ENCODE results near the gene ARHGAP15. TPM values are rescaled to one million over a fixed set of nuclear protein-coding genes. Genes with fewer than 3 reads are reported as not detected.

Gene ARHGAP15
- polyA plus RNA-seq, 2 donors: 0.69 to 1.1 TPM

- H3K36me3 ChIP-seq (ENCODE audit: control insufficient read depth in 2 of 2, insufficient read depth in 2 of 2, low read length in 1 of 2): no peaks in the 10 kb centered on the region
- H3K9me3 ChIP-seq (ENCODE audit: control insufficient read depth in 2 of 2, insufficient read depth in 1 of 2, low read depth in 1 of 2, low read length in 1 of 2): no peaks in the 10 kb centered on the region
- H3K27ac ChIP-seq (ENCODE audit: low read depth in 2 of 2, low read length in 1 of 2): no peak overlapping the region
- H3K4me3 ChIP-seq (ENCODE audit: low read depth in 1 of 2, low read length in 2 of 2): no peak overlapping the region
- no peaks in the 10 kb centered on the region for H3K4me1 ChIP-seq (ENCODE audit: control insufficient read depth in 2 of 2, insufficient read depth in 2 of 2, low read length in 1 of 2)
- no peaks in the 10 kb centered on the region for H3K27me3 ChIP-seq (ENCODE audit: control insufficient read depth in 1 of 2, insufficient read depth in 2 of 2, low read length in 2 of 2)
These were observed 171.3 kb downstream of the ARHGAP15 start for GRCh38 chr2:143300536-143300935.

DNA sequence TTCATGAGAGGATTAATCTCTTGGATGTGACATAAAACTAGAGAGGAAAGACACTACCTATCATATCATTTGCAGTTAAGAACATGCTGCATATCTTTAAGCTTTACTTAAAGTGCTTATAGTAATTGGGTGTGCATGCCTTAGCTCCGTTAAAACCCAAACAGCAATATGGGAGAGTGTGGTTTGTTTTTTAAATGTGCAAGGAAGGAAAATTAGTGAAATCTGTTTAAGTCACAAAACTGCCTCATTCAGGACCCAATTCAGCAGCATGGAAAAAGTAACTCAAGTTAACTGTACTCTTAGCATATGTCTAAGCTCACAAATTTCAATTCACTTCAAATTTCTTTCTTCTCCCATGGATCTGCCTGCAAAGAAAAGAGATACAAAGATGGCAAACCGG is 182.2 kb downstream of the ARHGAP15 start:
- no peak overlapping the region for H3K27ac ChIP-seq (ENCODE audit: low read depth in 2 of 2, low read length in 1 of 2)
- no peaks in the 10 kb centered on the region for H3K27me3 ChIP-seq (ENCODE audit: control insufficient read depth in 1 of 2, insufficient read depth in 2 of 2, low read length in 2 of 2)
- H3K4me1 ChIP-seq (ENCODE audit: control insufficient read depth in 2 of 2, insufficient read depth in 2 of 2, low read length in 1 of 2): no peaks in the 10 kb centered on the region
- H3K36me3 ChIP-seq (ENCODE audit: control insufficient read depth in 2 of 2, insufficient read depth in 2 of 2, low read length in 1 of 2): no peaks in the 10 kb centered on the region
- no peaks in the 10 kb centered on the region for H3K9me3 ChIP-seq (ENCODE audit: control insufficient read depth in 2 of 2, insufficient read depth in 1 of 2, low read depth in 1 of 2, low read length in 1 of 2)
- WGBS, 2 donors: 67% methylated on average over 2 of the region's 2 CpGs
- H3K4me3 ChIP-seq (ENCODE audit: low read depth in 1 of 2, low read length in 2 of 2): no peak overlapping the region

GRCh38 chr2:143312441-143312840 is 183.2 kb downstream of the ARHGAP15 start:
- Histone ChIP-seq H3K4me3 (ENCODE audit: low read depth in 1 of 2, low read length in 2 of 2) (no peak overlapping the region), H3K9me3 (ENCODE audit: control insufficient read depth in 2 of 2, insufficient read depth in 1 of 2, low read depth in 1 of 2, low read length in 1 of 2) (no peaks in the 10 kb centered on the region), H3K4me1 (ENCODE audit: control insufficient read depth in 2 of 2, insufficient read depth in 2 of 2, low read length in 1 of 2) (no peaks in the 10 kb centered on the region), H3K36me3 (ENCODE audit: control insufficient read depth in 2 of 2, insufficient read depth in 2 of 2, low read length in 1 of 2) (no peaks in the 10 kb centered on the region), H3K27me3 (ENCODE audit: control insufficient read depth in 1 of 2, insufficient read depth in 2 of 2, low read length in 2 of 2) (no peaks in the 10 kb centered on the region), H3K27ac (ENCODE audit: low read depth in 2 of 2, low read length in 1 of 2) (no peak overlapping the region)
- 75 to 85% methylated on average over 4 of the region's 4 CpGs for WGBS, 2 donors

DNA sequence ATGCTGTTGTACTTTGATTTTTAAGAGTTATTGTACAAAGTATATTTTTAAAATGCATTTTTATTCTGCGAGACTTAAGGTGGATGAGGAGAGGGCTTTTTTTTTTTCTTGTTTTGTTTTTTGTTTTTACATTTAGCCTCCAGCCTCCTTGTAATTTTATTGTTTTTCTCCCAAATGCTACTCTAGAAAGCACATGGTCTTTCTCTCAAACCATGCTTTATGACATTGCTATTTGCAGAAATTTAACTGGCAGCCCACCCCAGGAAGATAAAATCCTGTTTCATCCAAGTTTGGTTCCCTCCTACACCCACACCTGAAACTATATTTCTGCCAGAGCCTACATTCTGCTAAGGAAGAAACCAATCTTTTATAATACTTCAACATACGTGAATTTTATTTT is 184.6 kb downstream of the ARHGAP15 start:
- Histone ChIP-seq H3K9me3 (ENCODE audit: control insufficient read depth in 2 of 2, insufficient read depth in 1 of 2, low read depth in 1 of 2, low read length in 1 of 2) (no peaks in the 10 kb centered on the region), H3K4me1 (ENCODE audit: control insufficient read depth in 2 of 2, insufficient read depth in 2 of 2, low read length in 1 of 2) (no peaks in the 10 kb centered on the region), H3K4me3 (ENCODE audit: low read depth in 1 of 2, low read length in 2 of 2) (no peak overlapping the region), H3K27me3 (ENCODE audit: control insufficient read depth in 1 of 2, insufficient read depth in 2 of 2, low read length in 2 of 2) (no peaks in the 10 kb centered on the region), H3K36me3 (ENCODE audit: control insufficient read depth in 2 of 2, insufficient read depth in 2 of 2, low read length in 1 of 2) (no peaks in the 10 kb centered on the region), H3K27ac (ENCODE audit: low read depth in 2 of 2, low read length in 1 of 2) (no peak overlapping the region)
- WGBS, 2 donors: 88 to 90% methylated on average over 2 of the region's 2 CpGs

DNA sequence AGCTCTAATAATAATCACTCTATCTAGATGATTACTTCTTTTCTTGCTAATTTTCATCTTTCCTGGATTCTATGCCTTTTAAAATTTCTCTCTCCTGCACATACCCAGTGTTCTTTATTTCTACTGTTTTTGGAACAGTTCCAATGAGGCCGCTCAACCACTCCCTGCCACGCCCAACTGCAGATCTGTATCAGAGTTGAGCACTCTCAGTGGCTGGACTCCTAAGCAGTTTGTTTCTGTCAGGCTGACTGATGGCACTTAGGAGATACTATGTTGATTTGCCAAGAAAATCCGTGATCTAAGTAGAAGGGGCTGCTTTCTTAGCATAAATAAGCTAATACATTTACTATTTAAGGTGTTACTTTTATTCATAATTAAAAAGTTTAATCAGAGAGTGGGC is 192.8 kb downstream of the ARHGAP15 start:
- no peak overlapping the region for H3K27ac ChIP-seq (ENCODE audit: low read depth in 2 of 2, low read length in 1 of 2)
- no peaks in the 10 kb centered on the region for H3K4me1 ChIP-seq (ENCODE audit: control insufficient read depth in 2 of 2, insufficient read depth in 2 of 2, low read length in 1 of 2)
- no peaks in the 10 kb centered on the region for H3K9me3 ChIP-seq (ENCODE audit: control insufficient read depth in 2 of 2, insufficient read depth in 1 of 2, low read depth in 1 of 2, low read length in 1 of 2)
- 53 to 62% methylated on average over 3 of the region's 3 CpGs for WGBS, 2 donors
- H3K27me3 ChIP-seq (ENCODE audit: control insufficient read depth in 1 of 2, insufficient read depth in 2 of 2, low read length in 2 of 2): no peaks in the 10 kb centered on the region
- H3K4me3 ChIP-seq (ENCODE audit: low read depth in 1 of 2, low read length in 2 of 2): no peak overlapping the region
- no peaks in the 10 kb centered on the region for H3K36me3 ChIP-seq (ENCODE audit: control insufficient read depth in 2 of 2, insufficient read depth in 2 of 2, low read length in 1 of 2)

DNA sequence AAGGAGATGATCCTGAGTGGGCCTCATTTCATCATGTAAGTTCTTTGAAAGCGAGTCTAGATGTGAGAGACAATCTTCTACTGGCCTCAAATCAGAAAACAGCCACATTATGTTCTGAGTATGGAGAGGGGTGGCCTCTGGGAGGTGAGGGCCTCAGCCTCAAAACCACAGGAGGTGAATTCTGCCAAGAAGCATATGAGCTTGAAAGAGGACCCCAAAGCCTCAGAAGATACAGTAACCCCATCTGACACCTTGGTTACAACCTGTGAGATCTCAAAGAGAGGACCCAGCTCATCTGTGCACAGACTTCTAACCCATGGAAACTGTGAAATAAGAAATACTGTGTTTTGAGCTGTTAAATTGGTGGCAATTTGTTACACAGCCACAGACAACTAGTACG is 200.1 kb downstream of the ARHGAP15 start:
- no peak overlapping the region for H3K27ac ChIP-seq (ENCODE audit: low read depth in 2 of 2, low read length in 1 of 2)
- H3K9me3 ChIP-seq (ENCODE audit: control insufficient read depth in 2 of 2, insufficient read depth in 1 of 2, low read depth in 1 of 2, low read length in 1 of 2): no peaks in the 10 kb centered on the region
- no peak overlapping the region for H3K4me3 ChIP-seq (ENCODE audit: low read depth in 1 of 2, low read length in 2 of 2)
- no peaks in the 10 kb centered on the region for H3K36me3 ChIP-seq (ENCODE audit: control insufficient read depth in 2 of 2, insufficient read depth in 2 of 2, low read length in 1 of 2)
- H3K27me3 ChIP-seq (ENCODE audit: control insufficient read depth in 1 of 2, insufficient read depth in 2 of 2, low read length in 2 of 2): no peaks in the 10 kb centered on the region
- 93 to 95% methylated on average over 2 of the region's 2 CpGs for WGBS, 2 donors
- no peaks in the 10 kb centered on the region for H3K4me1 ChIP-seq (ENCODE audit: control insufficient read depth in 2 of 2, insufficient read depth in 2 of 2, low read length in 1 of 2)

- Histone ChIP-seq H3K9me3 (ENCODE audit: control insufficient read depth in 2 of 2, insufficient read depth in 1 of 2, low read depth in 1 of 2, low read length in 1 of 2) (no peaks in the 10 kb centered on the region), H3K27me3 (ENCODE audit: control insufficient read depth in 1 of 2, insufficient read depth in 2 of 2, low read length in 2 of 2) (no peaks in the 10 kb centered on the region), H3K4me1 (ENCODE audit: control insufficient read depth in 2 of 2, insufficient read depth in 2 of 2, low read length in 1 of 2) (no peaks in the 10 kb centered on the region), H3K4me3 (ENCODE audit: low read depth in 1 of 2, low read length in 2 of 2) (no peak overlapping the region), H3K27ac (ENCODE audit: low read depth in 2 of 2, low read length in 1 of 2) (no peak overlapping the region), H3K36me3 (ENCODE audit: control insufficient read depth in 2 of 2, insufficient read depth in 2 of 2, low read length in 1 of 2) (no peaks in the 10 kb centered on the region)
- 46 to 59% methylated on average over 9 of the region's 9 CpGs for WGBS, 2 donors
These were observed 204.1 kb downstream of the ARHGAP15 start for GRCh38 chr2:143333168-143333791.

DNA sequence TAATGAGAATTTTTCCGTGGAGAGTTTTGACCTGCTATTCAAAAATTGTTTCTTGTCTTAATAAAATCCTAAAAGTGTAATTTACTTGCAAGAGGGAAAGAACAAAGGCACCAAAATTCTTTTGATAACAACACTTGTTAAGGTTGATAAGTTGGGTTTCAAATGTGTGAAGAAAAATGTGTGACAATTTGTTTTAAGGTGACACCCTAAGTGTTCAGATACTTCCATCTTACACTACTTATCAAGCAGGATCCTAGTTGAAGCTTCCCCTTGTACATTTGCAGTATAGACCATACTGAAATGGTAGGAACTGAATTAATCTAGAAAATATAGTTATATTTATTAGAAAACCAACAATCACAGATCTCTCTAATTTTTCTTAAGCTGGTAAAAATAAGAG is 204.6 kb downstream of the ARHGAP15 start:
- Histone ChIP-seq H3K4me1 (ENCODE audit: control insufficient read depth in 2 of 2, insufficient read depth in 2 of 2, low read length in 1 of 2) (no peaks in the 10 kb centered on the region), H3K9me3 (ENCODE audit: control insufficient read depth in 2 of 2, insufficient read depth in 1 of 2, low read depth in 1 of 2, low read length in 1 of 2) (no peaks in the 10 kb centered on the region), H3K27me3 (ENCODE audit: control insufficient read depth in 1 of 2, insufficient read depth in 2 of 2, low read length in 2 of 2) (no peaks in the 10 kb centered on the region), H3K4me3 (ENCODE audit: low read depth in 1 of 2, low read length in 2 of 2) (no peak overlapping the region), H3K27ac (ENCODE audit: low read depth in 2 of 2, low read length in 1 of 2) (no peak overlapping the region), H3K36me3 (ENCODE audit: control insufficient read depth in 2 of 2, insufficient read depth in 2 of 2, low read length in 1 of 2) (no peaks in the 10 kb centered on the region)
- 58 to 60% methylated on average over 1 of the region's 1 CpG for WGBS, 2 donors

GRCh38 chr2:143334837-143335236 is 205.6 kb downstream of the ARHGAP15 start:
- Histone ChIP-seq H3K4me1 (ENCODE audit: control insufficient read depth in 2 of 2, insufficient read depth in 2 of 2, low read length in 1 of 2) (no peaks in the 10 kb centered on the region), H3K9me3 (ENCODE audit: control insufficient read depth in 2 of 2, insufficient read depth in 1 of 2, low read depth in 1 of 2, low read length in 1 of 2) (no peaks in the 10 kb centered on the region), H3K36me3 (ENCODE audit: control insufficient read depth in 2 of 2, insufficient read depth in 2 of 2, low read length in 1 of 2) (no peaks in the 10 kb centered on the region), H3K27me3 (ENCODE audit: control insufficient read depth in 1 of 2, insufficient read depth in 2 of 2, low read length in 2 of 2) (no peaks in the 10 kb centered on the region), H3K4me3 (ENCODE audit: low read depth in 1 of 2, low read length in 2 of 2) (no peak overlapping the region), H3K27ac (ENCODE audit: low read depth in 2 of 2, low read length in 1 of 2) (no peak overlapping the region)
- WGBS, 2 donors: 74 to 78% methylated on average over 4 of the region's 4 CpGs

DNA sequence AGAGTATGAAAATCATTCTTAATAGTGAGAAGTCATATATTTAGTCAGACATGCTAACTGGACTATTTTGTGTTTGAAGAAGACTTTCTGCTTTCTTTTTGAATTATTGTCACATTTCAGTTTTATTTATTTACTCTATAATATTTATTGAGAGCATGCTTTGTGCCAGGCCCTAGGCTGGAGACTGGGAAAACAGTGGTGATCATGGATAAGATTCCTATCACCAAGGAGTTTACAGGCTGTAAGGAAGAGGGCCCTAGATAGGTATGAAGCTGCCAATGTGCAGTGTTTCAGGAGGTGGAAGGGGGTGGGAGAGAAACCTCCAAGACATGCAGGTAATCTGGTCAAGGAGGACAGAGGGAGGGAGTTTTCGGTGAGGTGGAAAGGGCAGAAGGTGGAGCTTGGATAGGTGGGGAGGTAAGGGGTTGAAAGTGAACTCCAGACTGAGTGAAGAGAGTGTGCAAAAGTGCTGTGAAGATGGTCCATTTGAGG is 207.5 kb downstream of the ARHGAP15 start:
- Histone ChIP-seq H3K27me3 (ENCODE audit: control insufficient read depth in 1 of 2, insufficient read depth in 2 of 2, low read length in 2 of 2) (no peaks in the 10 kb centered on the region), H3K27ac (ENCODE audit: low read depth in 2 of 2, low read length in 1 of 2) (no peak overlapping the region), H3K36me3 (ENCODE audit: control insufficient read depth in 2 of 2, insufficient read depth in 2 of 2, low read length in 1 of 2) (no peaks in the 10 kb centered on the region), H3K4me1 (ENCODE audit: control insufficient read depth in 2 of 2, insufficient read depth in 2 of 2, low read length in 1 of 2) (no peaks in the 10 kb centered on the region), H3K4me3 (ENCODE audit: low read depth in 1 of 2, low read length in 2 of 2) (no peak overlapping the region), H3K9me3 (ENCODE audit: control insufficient read depth in 2 of 2, insufficient read depth in 1 of 2, low read depth in 1 of 2, low read length in 1 of 2) (no peaks in the 10 kb centered on the region)
- WGBS, 2 donors: 92% methylated on average over 1 of the region's 1 CpG
